ENCODE results near the gene MOSPD2. TPM values are rescaled to one million over a fixed set of nuclear protein-coding genes. Genes with fewer than 3 reads are reported as not detected.

Gene MOSPD2
- polyA plus RNA-seq, 2 of the 4 experiments (the other 2 are of a cell fraction) = 10.0 to 28.4 TPM

GRCh38 chrX:14826319-14826718 is 46.9 kb upstream of the MOSPD2 start:
- 62% methylated on average over 3 of the region's 3 CpGs for WGBS (ENCODE audit: missing lambda C conversion rate)

More at GRCh38 chrX:14826319-14826718, 46.9 kb upstream of the MOSPD2 start:
- FAIRE-seq = peak; percentile 13
- no peak overlapping the region for H3K4me3 ChIP-seq
- no peak overlapping the region for H3K27ac ChIP-seq
- H3K9me3 ChIP-seq = no peaks in the 10 kb centered on the region
- H3K4me2 ChIP-seq = no peak overlapping the region
- no peak for TF ChIP-seq ZSCAN20 (CRISPR knock-in tag; IDR thresholded peaks at IDR 0.05)
- no peak for TF ChIP-seq GATA3 (IDR thresholded peaks at IDR 0.05; ENCODE audit: borderline replicate concordance)
- TF ChIP-seq FOXS1 (CRISPR knock-in tag; IDR thresholded peaks at IDR 0.05) = no peak
- no peak for TF ChIP-seq RCOR1 (IDR thresholded peaks at IDR 0.05; ENCODE audit: low read depth, low read length)
- TF ChIP-seq EHMT2 (IDR thresholded peaks at IDR 0.05; ENCODE audit: low read depth) = no peak
- TF ChIP-seq KDM1A (IDR thresholded peaks at IDR 0.05; ENCODE audit: low read depth) = no peak
- no peak for TF ChIP-seq SREBF2 (IDR thresholded peaks at IDR 0.05)
- no peak for TF ChIP-seq CBX8 (IDR thresholded peaks at IDR 0.05)
- TF ChIP-seq CTCF (IDR thresholded peaks at IDR 0.05) = no peak
- no peak for TF ChIP-seq CEBPB (IDR thresholded peaks at IDR 0.05)
- no peak for TF ChIP-seq ATOH8 (CRISPR knock-in tag; IDR thresholded peaks at IDR 0.05; ENCODE audit: low read depth)
- no peak for TF ChIP-seq ZNF302 (CRISPR knock-in tag; IDR thresholded peaks at IDR 0.05)
- TF ChIP-seq RFX5 (IDR thresholded peaks at IDR 0.05) = no peak
- TF ChIP-seq PBX3 (IDR thresholded peaks at IDR 0.05) = no peak
- TF ChIP-seq MAX (IDR thresholded peaks at IDR 0.05) = no peak
- no peak for TF ChIP-seq TP53 (CRISPR knock-in tag; IDR thresholded peaks at IDR 0.05)
- no peak for TF ChIP-seq REST (IDR thresholded peaks at IDR 0.05)
- TF ChIP-seq MYC (IDR thresholded peaks at IDR 0.05; ENCODE audit: borderline replicate concordance, low read length) = no peak
- TF ChIP-seq MAFK (IDR thresholded peaks at IDR 0.05; ENCODE audit: partially characterized antibody) = no peak
- no peak for ATAC-seq
- ChIA-PET POLR2A (no interaction called here), CTCF (no interaction called here)
- no peak for DNase-seq (ENCODE audit: low read depth in 1 of 2, low spot score in 1 of 2)
- no peaks in the 10 kb centered on the region for H3K4me1 ChIP-seq

Data from A549 (cell line).